ENCODE data around the gene WDR38. TPM values are rescaled to one million over a fixed set of nuclear protein-coding genes. Genes with fewer than 3 reads are reported as not detected.

Gene WDR38
- total RNA-seq, 1 donor from 2014 or later = not detected

GRCh38 chr9:124879226-124879625 is 26.0 kb downstream of the WDR38 start:
- DNase-seq (no peak), ATAC-seq (no peak)
- no peak overlapping the region for H3K4me3 ChIP-seq
- peaks cover 96% of the 10 kb centered on the region for H3K36me3 ChIP-seq
- H3K4me1 ChIP-seq = peaks cover under 1% of the 10 kb centered on the region
- peak overlapping the region; percentile 36 for H3K27ac ChIP-seq
- no peak for TF ChIP-seq CTCF (IDR thresholded peaks at IDR 0.05)
- no peaks in the 10 kb centered on the region for H3K9me3 ChIP-seq
- H3K27me3 ChIP-seq = no peaks in the 10 kb centered on the region
- intact Hi-C loops (cut with DNase I) = no loop called here

GRCh38 chr9:124880501-124880900 is 27.2 kb downstream of the WDR38 start:
- Histone ChIP-seq H3K4me1 (no peaks in the 10 kb centered on the region), H3K9me3 (no peaks in the 10 kb centered on the region), H3K27ac (no peak overlapping the region), H3K27me3 (no peaks in the 10 kb centered on the region), H3K36me3 (peaks cover 96% of the 10 kb centered on the region), H3K4me3 (no peak overlapping the region)
- TF ChIP-seq CTCF (IDR thresholded peaks at IDR 0.05) = no peak
- ATAC-seq (no peak), DNase-seq (no peak)
- intact Hi-C loops (cut with DNase I) = no loop called here

GRCh38 chr9:124881138-124881743 is 28.0 kb downstream of the WDR38 start:
- Histone ChIP-seq H3K36me3 (peaks cover 94% of the 10 kb centered on the region), H3K27ac (no peak overlapping the region), H3K9me3 (no peaks in the 10 kb centered on the region), H3K4me1 (no peaks in the 10 kb centered on the region), H3K4me3 (no peak overlapping the region), H3K27me3 (no peaks in the 10 kb centered on the region)
- no peak for ATAC-seq
- intact Hi-C loops (cut with DNase I) = no loop called here
- no peak for DNase-seq
- no peak for TF ChIP-seq CTCF (IDR thresholded peaks at IDR 0.05)

- no peaks in the 10 kb centered on the region for H3K9me3 ChIP-seq
- DNase-seq (no peak), ATAC-seq (no peak)
- no peaks in the 10 kb centered on the region for H3K4me1 ChIP-seq
- H3K4me3 ChIP-seq = no peak overlapping the region
- no peak for TF ChIP-seq CTCF (IDR thresholded peaks at IDR 0.05)
- peaks cover 93% of the 10 kb centered on the region for H3K36me3 ChIP-seq
- intact Hi-C loops (cut with DNase I) = no loop called here
- H3K27ac ChIP-seq = no peak overlapping the region
- no peaks in the 10 kb centered on the region for H3K27me3 ChIP-seq
These were observed 29.0 kb downstream of the WDR38 start for GRCh38 chr9:124882231-124882630.

GRCh38 chr9:124884376-124884775 is 31.1 kb downstream of the WDR38 start:
- no peak for DNase-seq
- Histone ChIP-seq H3K4me3 (no peak overlapping the region), H3K27ac (no peak overlapping the region), H3K27me3 (no peaks in the 10 kb centered on the region), H3K4me1 (no peaks in the 10 kb centered on the region), H3K9me3 (no peaks in the 10 kb centered on the region), H3K36me3 (peaks cover 93% of the 10 kb centered on the region)
- intact Hi-C loops (cut with DNase I) = no loop called here
- no peak for TF ChIP-seq CTCF (IDR thresholded peaks at IDR 0.05)
- ATAC-seq = no peak

- Histone ChIP-seq H3K27me3 (no peaks in the 10 kb centered on the region), H3K27ac (no peak overlapping the region), H3K36me3 (peaks cover 93% of the 10 kb centered on the region), H3K9me3 (no peaks in the 10 kb centered on the region), H3K4me3 (no peak overlapping the region), H3K4me1 (no peaks in the 10 kb centered on the region)
- no peak for ATAC-seq
- no peak for TF ChIP-seq CTCF (IDR thresholded peaks at IDR 0.05)
- intact Hi-C loops (cut with DNase I) = no loop called here
- DNase-seq = no peak
These were observed 32.3 kb downstream of the WDR38 start for GRCh38 chr9:124885551-124885950.
